HepG2 (cell line): Measurements from ENCODE around the gene OAS2. TPM values are rescaled to one million over a fixed set of nuclear protein-coding genes. Genes with fewer than 3 reads are reported as not detected.

Experiments used
- ATAC-seq: fragments of 200-7000 bp; cut with Tn5 transposase; 3 replicates; pipeline ENCODE4 v1.9.1; 2020; ENCODE audit warnings: mild to moderate bottlenecking, moderate library complexity
- BruUV-seq: library from RNA; stranded (reverse); fragments of 400-500 nt; replicated peaks from 2 replicates; lab custom pipeline; 2021; lab: Mats Ljungman, UMichigan
- CTCF ChIA-PET: fragments of 300-600 bp; formaldehyde crosslinking; extraction: SDS; loops from one replicate; lab custom pipeline; 2021; ENCODE audit warnings: low total read pairs, inconsistent platforms, low intra/inter-chr PET ratio; lab: Yijun Ruan, JAX
- POLR2A ChIA-PET: fragments of 350-600 bp; sonication (Branson Sonifier 250); formaldehyde crosslinking; loops from one replicate; lab custom pipeline; 2020; ENCODE audit warnings: antibody characterized with exemption, inconsistent platforms; lab: Yijun Ruan, JAX
- DNase-seq: peaks from one replicate; pipeline ENCODE4 v3.0.0-alpha.2; 2015; ENCODE audit warnings: low spot score
- FAIRE-seq: peaks from 3 replicates; lab custom pipeline; 2011; peaks lifted over from hg19 to GRCh38; lab: Jason Lieb, UNC
- H2AFZ ChIP-seq: one replicate; pipeline ENCODE4 v1.6.1; 2011; ENCODE audit warnings: low read length, inconsistent platforms
- H3K27ac ChIP-seq: fragments of 300-600 bp; 3 replicates; pipeline ENCODE4 v1.8.0; 2011; ENCODE audit warnings: mixed run types, mild to moderate bottlenecking, mixed read lengths, low read length, inconsistent platforms; ENCODE audit not compliant: insufficient read depth; ENCODE audit errors: extremely low read length
- H3K27me3 ChIP-seq, 2 experiments: fragments of 200-600 bp in 1 of 2; 2 replicates in 1 of 2; 3 replicates in 1 of 2; pipeline versions ENCODE4 v1.6.0 to v1.8.0; 2011; ENCODE audit warnings: low read length in 2 of 2, mild to moderate bottlenecking in 2 of 2, moderate library complexity in 2 of 2, inconsistent platforms in 1 of 2; ENCODE audit not compliant: insufficient read depth in 2 of 2, control insufficient read depth in 1 of 2
- H3K36me3 ChIP-seq, 2 experiments: fragments of 200-600 bp in 1 of 2; replicated peaks in 1 of 2; 2 replicates in 1 of 2; 3 replicates in 1 of 2; pipeline versions ENCODE4 v1.5.1 to v1.8.0; 2011; ENCODE audit warnings: low read length in 2 of 2, inconsistent platforms in 1 of 2; ENCODE audit not compliant: insufficient read depth in 2 of 2, control insufficient read depth in 1 of 2
- H3K4me1 ChIP-seq: 2 replicates; pipeline ENCODE4 v1.5.1; 2012; ENCODE audit warnings: low read length, inconsistent platforms; ENCODE audit not compliant: insufficient read depth
- H3K4me2 ChIP-seq: 2 replicates; pipeline ENCODE4 v1.6.0; 2011; ENCODE audit warnings: low read depth, low read length, inconsistent platforms
- H3K4me3 ChIP-seq, 3 experiments: fragments of 200-600 bp in 1 of 3; sonication (generic), shearing (Covaris generic) in 1 of 3; replicated peaks in 1 of 3; 2 replicates each; pipeline ENCODE4 v1.5.1; 2011 to 2016; ENCODE audit warnings: low read length in 3 of 3, inconsistent platforms in 2 of 3, low read depth in 2 of 3, mild to moderate bottlenecking in 2 of 3, control low read depth in 1 of 3, mixed read lengths in 1 of 3; ENCODE audit not compliant: insufficient read depth in 1 of 3
- H3K79me2 ChIP-seq: one replicate; pipeline ENCODE4 v1.6.1; 2011; ENCODE audit warnings: low read length, inconsistent platforms; ENCODE audit not compliant: insufficient read depth
- H3K9ac ChIP-seq: 2 replicates; pipeline ENCODE4 v1.6.0; 2011; ENCODE audit warnings: mild to moderate bottlenecking, low read depth, low read length, inconsistent platforms; ENCODE audit not compliant: insufficient read depth
- H3K9me3 ChIP-seq: 2 replicates; pipeline ENCODE4 v1.5.1; 2012; ENCODE audit warnings: mild to moderate bottlenecking, low read length
- H4K20me1 ChIP-seq: 2 replicates; pipeline ENCODE4 v1.6.0; 2011; ENCODE audit warnings: inconsistent platforms, mild to moderate bottlenecking, low read length, moderate library complexity; ENCODE audit not compliant: insufficient read depth
- CREM ChIP-seq, 2 experiments: sonication (generic) in 1 of 2; formaldehyde crosslinking in 1 of 2; IDR thresholded peaks; 2 replicates each; pipeline versions ENCODE4 v1.4.0 to v1.6.1; 2016 to 2020; ENCODE audit warnings: antibody characterized with exemption in 1 of 2, mild to moderate bottlenecking in 1 of 2, missing genetic modification reagents in 1 of 2
- DNMT1 ChIP-seq: sonication (generic); formaldehyde crosslinking; IDR thresholded peaks from 2 replicates; pipeline ENCODE4 v1.5.1; 2020; ENCODE audit warnings: mild to moderate bottlenecking, missing genetic modification reagents
- HMGA1 ChIP-seq: sonication (generic); formaldehyde crosslinking; conservative IDR thresholded peaks from 2 replicates; pipeline ENCODE4 v1.4.0; 2020; ENCODE audit warnings: missing genetic modification reagents
- HMGXB4 ChIP-seq, 2 experiments: sonication (generic) in 1 of 2; formaldehyde crosslinking in 1 of 2; IDR thresholded peaks; 2 replicates each; pipeline versions ENCODE4 v1.4.0 to v1.6.1; 2018 to 2020; ENCODE audit warnings: missing genetic modification reagents in 2 of 2, borderline replicate concordance in 1 of 2, low read depth in 1 of 2, mild to moderate bottlenecking in 1 of 2, missing biosample characterization in 1 of 2
- NFYC ChIP-seq: IDR thresholded peaks from 2 replicates; pipeline ENCODE4 v1.6.1; 2016; ENCODE audit warnings: missing genetic modification reagents, missing compliant biosample characterization
- NR2C2 ChIP-seq: sonication (generic); formaldehyde crosslinking; IDR thresholded peaks from 2 replicates; pipeline ENCODE4 v1.4.0; 2020; ENCODE audit warnings: missing genetic modification reagents, mild to moderate bottlenecking, moderate library complexity, borderline replicate concordance
- PRDM10 ChIP-seq: sonication (generic); formaldehyde crosslinking; IDR thresholded peaks from 2 replicates; pipeline ENCODE4 v1.4.0; 2020; ENCODE audit warnings: low read depth, missing genetic modification reagents
- ZNF225 ChIP-seq: sonication (generic); formaldehyde crosslinking; IDR thresholded peaks from 2 replicates; pipeline ENCODE4 v1.4.0; 2020; ENCODE audit warnings: mild to moderate bottlenecking, missing genetic modification reagents
- ZNF296 ChIP-seq: sonication (generic); formaldehyde crosslinking; conservative IDR thresholded peaks from 2 replicates; pipeline ENCODE4 v1.5.0; 2020; ENCODE audit warnings: mild to moderate bottlenecking, missing genetic modification reagents
- ZNF468 ChIP-seq: sonication (generic); formaldehyde crosslinking; IDR thresholded peaks from 2 replicates; pipeline ENCODE4 v1.8.0; 2022; ENCODE audit warnings: mild to moderate bottlenecking, moderate library complexity, missing genetic modification reagents
- whole genome bisulfite sequencing: methylation state at CpG from one replicate; pipeline ENCODE4 v1.1.6; 2017; ENCODE audit warnings: low lambda C conversion rate; 5-methylcytosine and 5-hydroxymethylcytosine counted together
- in situ Hi-C: cut with HindIII; loops from 2 replicates; pipeline ENCODE4 v1.10.0; 2017; ENCODE audit warnings: low pct_unique_long_range_greater_than_20kb; ENCODE audit not compliant: extremely low pct_ligation_motif_present
- intact Hi-C: fragments of 100-400 bp; cut with micrococcal nuclease; formaldehyde crosslinking; loops from one replicate; pipeline ENCODE4 v1.10.0; 2022; ENCODE audit not compliant: unreplicated experiment
- polyA plus RNA-seq, 8 experiments: library from polyadenylated mRNA; depleted of rRNA in 3 of 8; stranded (reverse) in 7 of 8; unstranded in 1 of 8; fragments of >200 nt; fragmentation: Illumina TruSeq in 4 of 8; extraction: Trizol in 4 of 8; gene quantifications; 2 replicates each; pipeline versions ENCODE4 v1.2.1 to v1.2.3, GENCODE V29; 2011 to 2016; ENCODE audit warnings: low read depth in 4 of 8, missing spikeins in 1 of 8, mixed read lengths in 1 of 8; ENCODE audit not compliant: insufficient read depth in 1 of 8
- total RNA-seq, 5 experiments: library from RNA; depleted of rRNA; stranded (reverse); fragments of >200 nt; fragmentation: Illumina TruSeq; extraction: Trizol; gene quantifications; 2 replicates each; pipeline ENCODE4 v1.2.3, GENCODE V29; 2016; ENCODE audit warnings: low read depth in 1 of 5
- TF ChIP-seq, protein P1 (sequence below): sonication (generic); IDR thresholded peaks from 2 replicates; pipeline ENCODE4 v1.6.1; 2016; ENCODE audit warnings: low read depth, borderline replicate concordance
- TF ChIP-seq, protein P2 (sequence below): sonication (generic); formaldehyde crosslinking; IDR thresholded peaks from 2 replicates; pipeline ENCODE4 v1.4.0; 2020; ENCODE audit warnings: missing genetic modification reagents
- TF ChIP-seq, protein P3 (sequence below): sonication (generic); formaldehyde crosslinking; IDR thresholded peaks from 2 replicates; pipeline ENCODE4 v1.8.1; 2022; ENCODE audit warnings: low read depth, mild to moderate bottlenecking, missing genetic modification reagents

The OAS2 gene
- total and polyA plus RNA-seq, 2 of the 13 experiments (the other 11 are each of a cell fraction or from before 2014, with no cell fraction given), result 0.05 to 0.24 TPM

DNA sequence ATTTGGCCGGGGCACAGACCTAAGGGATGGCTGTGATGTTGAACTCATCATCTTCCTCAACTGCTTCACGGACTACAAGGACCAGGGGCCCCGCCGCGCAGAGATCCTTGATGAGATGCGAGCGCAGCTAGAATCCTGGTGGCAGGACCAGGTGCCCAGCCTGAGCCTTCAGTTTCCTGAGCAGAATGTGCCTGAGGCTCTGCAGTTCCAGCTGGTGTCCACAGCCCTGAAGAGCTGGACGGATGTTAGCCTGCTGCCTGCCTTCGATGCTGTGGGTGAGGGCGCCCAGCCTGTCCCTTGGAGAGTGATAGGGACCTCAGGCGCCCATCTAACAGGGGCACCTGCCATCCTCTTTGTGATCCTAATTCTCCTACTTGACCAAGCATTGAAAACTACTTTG is 27.6 kb upstream of the OAS2 start:
- H3K36me3 ChIP-seq, result peaks cover 0 to 14% of the 10 kb centered on the region in 2 experiments; a peak in 3 of 5 replicates
- no peaks in the 10 kb centered on the region for H3K27me3 ChIP-seq
- intact Hi-C loops (no loop called here), in situ Hi-C loops (no loop called here)
- no peak overlapping the region for H3K9ac ChIP-seq
- H2AFZ ChIP-seq, result no peak overlapping the region
- H3K4me2 ChIP-seq, result no peak overlapping the region
- DNase-seq (no peak), ATAC-seq (no peak; the same call in 2 of the 3 replicates), FAIRE-seq (no peak)
- H3K27ac ChIP-seq, result no peak overlapping the region
- POLR2A ChIA-PET, result interaction anchor here (1.0 kb wide), 1 partner anchor 26 kb away, joined by 5 read pairs; no protein-coding TSS in a partner anchor
- BruUV-seq, result no TSS peak
- WGBS, result no CpG with 5 or more reads among the region's 11 CpGs
- no peak overlapping the region for H3K4me3 ChIP-seq
- H3K4me1 ChIP-seq, result no peaks in the 10 kb centered on the region
- CTCF ChIA-PET, result no interaction called here
- no peaks in the 10 kb centered on the region for H4K20me1 ChIP-seq
- no peaks in the 10 kb centered on the region for H3K9me3 ChIP-seq
- no peaks in the 10 kb centered on the region for H3K79me2 ChIP-seq
- TF ChIP-seq ZNF225 (CRISPR knock-in tag) (no peak), HMGA1 (CRISPR knock-in tag) (no peak), HMGXB4 (CRISPR knock-in tag; IDR thresholded peaks at IDR 0.05; ENCODE audit: borderline replicate concordance in 1 of 2, low read depth in 1 of 2) (no peak), ZNF468 (CRISPR knock-in tag) (no peak), PRDM10 (CRISPR knock-in tag) (no peak), NFYC (no peak), CREM (IDR thresholded peaks at IDR 0.05) (no peak), CREM (CRISPR knock-in tag; IDR thresholded peaks at IDR 0.05) (no peak), DNMT1 (no peak), NR2C2 (CRISPR knock-in tag) (no peak), ZNF296 (CRISPR knock-in tag) (no peak)
- TF ChIP-seq, protein P1, sequence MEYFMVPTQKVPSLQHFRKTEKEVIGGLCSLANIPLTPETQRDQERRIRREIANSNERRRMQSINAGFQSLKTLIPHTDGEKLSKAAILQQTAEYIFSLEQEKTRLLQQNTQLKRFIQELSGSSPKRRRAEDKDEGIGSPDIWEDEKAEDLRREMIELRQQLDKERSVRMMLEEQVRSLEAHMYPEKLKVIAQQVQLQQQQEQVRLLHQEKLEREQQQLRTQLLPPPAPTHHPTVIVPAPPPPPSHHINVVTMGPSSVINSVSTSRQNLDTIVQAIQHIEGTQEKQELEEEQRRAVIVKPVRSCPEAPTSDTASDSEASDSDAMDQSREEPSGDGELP, result no peak
- TF ChIP-seq, protein P2, sequence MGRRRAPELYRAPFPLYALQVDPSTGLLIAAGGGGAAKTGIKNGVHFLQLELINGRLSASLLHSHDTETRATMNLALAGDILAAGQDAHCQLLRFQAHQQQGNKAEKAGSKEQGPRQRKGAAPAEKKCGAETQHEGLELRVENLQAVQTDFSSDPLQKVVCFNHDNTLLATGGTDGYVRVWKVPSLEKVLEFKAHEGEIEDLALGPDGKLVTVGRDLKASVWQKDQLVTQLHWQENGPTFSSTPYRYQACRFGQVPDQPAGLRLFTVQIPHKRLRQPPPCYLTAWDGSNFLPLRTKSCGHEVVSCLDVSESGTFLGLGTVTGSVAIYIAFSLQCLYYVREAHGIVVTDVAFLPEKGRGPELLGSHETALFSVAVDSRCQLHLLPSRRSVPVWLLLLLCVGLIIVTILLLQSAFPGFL (CRISPR knock-in tag), result no peak
- TF ChIP-seq, protein P3, sequence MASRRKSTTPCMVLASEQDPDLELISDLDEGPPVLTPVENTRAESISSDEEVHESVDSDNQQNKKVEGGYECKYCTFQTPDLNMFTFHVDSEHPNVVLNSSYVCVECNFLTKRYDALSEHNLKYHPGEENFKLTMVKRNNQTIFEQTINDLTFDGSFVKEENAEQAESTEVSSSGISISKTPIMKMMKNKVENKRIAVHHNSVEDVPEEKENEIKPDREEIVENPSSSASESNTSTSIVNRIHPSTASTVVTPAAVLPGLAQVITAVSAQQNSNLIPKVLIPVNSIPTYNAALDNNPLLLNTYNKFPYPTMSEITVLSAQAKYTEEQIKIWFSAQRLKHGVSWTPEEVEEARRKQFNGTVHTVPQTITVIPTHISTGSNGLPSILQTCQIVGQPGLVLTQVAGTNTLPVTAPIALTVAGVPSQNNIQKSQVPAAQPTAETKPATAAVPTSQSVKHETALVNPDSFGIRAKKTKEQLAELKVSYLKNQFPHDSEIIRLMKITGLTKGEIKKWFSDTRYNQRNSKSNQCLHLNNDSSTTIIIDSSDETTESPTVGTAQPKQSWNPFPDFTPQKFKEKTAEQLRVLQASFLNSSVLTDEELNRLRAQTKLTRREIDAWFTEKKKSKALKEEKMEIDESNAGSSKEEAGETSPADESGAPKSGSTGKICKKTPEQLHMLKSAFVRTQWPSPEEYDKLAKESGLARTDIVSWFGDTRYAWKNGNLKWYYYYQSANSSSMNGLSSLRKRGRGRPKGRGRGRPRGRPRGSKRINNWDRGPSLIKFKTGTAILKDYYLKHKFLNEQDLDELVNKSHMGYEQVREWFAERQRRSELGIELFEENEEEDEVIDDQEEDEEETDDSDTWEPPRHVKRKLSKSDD (CRISPR knock-in tag), result no peak
